Glutamatergic neuron (in vitro differentiated cells): ENCODE data around the gene PCTP. TPM values are rescaled to one million over a fixed set of nuclear protein-coding genes. Genes with fewer than 3 reads are reported as not detected.

Source experiments
- DNase-seq: peaks from one replicate; pipeline ENCODE4 v3.0.0; 2022
- H3K27ac Mint-ChIP-seq: one replicate; pipeline ENCODE4 v1.8.0; 2020; ENCODE audit warnings: mild to moderate bottlenecking, mixed read lengths, inconsistent platforms; ENCODE audit not compliant: unreplicated experiment
- H3K27me3 Mint-ChIP-seq: one replicate; pipeline ENCODE4 v1.8.0; 2020; ENCODE audit warnings: mild to moderate bottlenecking, moderate library complexity, mixed read lengths, inconsistent platforms; ENCODE audit not compliant: unreplicated experiment
- H3K36me3 Mint-ChIP-seq: one replicate; pipeline ENCODE4 v1.8.0; 2020; ENCODE audit warnings: mild to moderate bottlenecking, mixed read lengths, inconsistent platforms; ENCODE audit not compliant: unreplicated experiment
- H3K4me1 Mint-ChIP-seq: one replicate; pipeline ENCODE4 v1.8.0; 2020; ENCODE audit warnings: mild to moderate bottlenecking, low read depth, mixed read lengths, inconsistent platforms; ENCODE audit not compliant: unreplicated experiment
- H3K4me3 Mint-ChIP-seq: one replicate; pipeline ENCODE4 v1.8.0; 2020; ENCODE audit warnings: mild to moderate bottlenecking, mixed read lengths, inconsistent platforms; ENCODE audit not compliant: unreplicated experiment
- H3K9me3 Mint-ChIP-seq: one replicate; pipeline ENCODE4 v1.8.0; 2020; ENCODE audit warnings: mild to moderate bottlenecking, moderate library complexity, mixed read lengths, inconsistent platforms; ENCODE audit not compliant: unreplicated experiment
- CTCF ChIP-seq: fragments of 200-600 bp; sonication (generic); IDR thresholded peaks from one replicate; pipeline ENCODE4 v1.5.0; 2021; ENCODE audit not compliant: partially characterized antibody, unreplicated experiment
- total RNA-seq: library from RNA; stranded (reverse); fragmentation: NEBNext Ultra II Directional; extraction: Animal tissue kit (Norgen Biotek cat#: 25700); gene quantifications from one replicate; pipeline ENCODE4 v1.2.1, GENCODE V29; 2021; ENCODE audit not compliant: unreplicated experiment

Gene PCTP
- total RNA-seq, 1 donor from 2014 or later, result 20.5 TPM

GRCh38 chr17:55794725-55795482 is 44.1 kb downstream of the PCTP start:
- Mint-ChIP-seq H3K36me3 (no peaks in the 10 kb centered on the region), H3K4me1 (no peaks in the 10 kb centered on the region), H3K27me3 (no peaks in the 10 kb centered on the region), H3K9me3 (peaks cover under 1% of the 10 kb centered on the region), H3K27ac (no peak overlapping the region), H3K4me3 (no peak overlapping the region)
- no peak for TF ChIP-seq CTCF
- DNase-seq, result no peak

- TF ChIP-seq CTCF, result no peak
- no peaks in the 10 kb centered on the region for H3K4me1 Mint-ChIP-seq
- no peaks in the 10 kb centered on the region for H3K36me3 Mint-ChIP-seq
- peaks cover 2% of the 10 kb centered on the region for H3K9me3 Mint-ChIP-seq
- no peak overlapping the region for H3K4me3 Mint-ChIP-seq
- peaks cover 3% of the 10 kb centered on the region for H3K27me3 Mint-ChIP-seq
- H3K27ac Mint-ChIP-seq, result no peak overlapping the region
- no peak for DNase-seq
Measured at GRCh38 chr17:55806745-55807495, 56.1 kb downstream of the PCTP start.

GRCh38 chr17:55811536-55811935 is 60.7 kb downstream of the PCTP start:
- H3K27me3 Mint-ChIP-seq, result no peaks in the 10 kb centered on the region
- H3K9me3 Mint-ChIP-seq, result peaks cover 2% of the 10 kb centered on the region
- no peaks in the 10 kb centered on the region for H3K4me1 Mint-ChIP-seq
- H3K36me3 Mint-ChIP-seq, result no peaks in the 10 kb centered on the region
- DNase-seq, result no peak
- no peak for TF ChIP-seq CTCF
- no peak overlapping the region for H3K4me3 Mint-ChIP-seq
- no peak overlapping the region for H3K27ac Mint-ChIP-seq

GRCh38 chr17:55812323-55812722 is 61.5 kb downstream of the PCTP start:
- DNase-seq, result no peak
- Mint-ChIP-seq H3K9me3 (peaks cover 2% of the 10 kb centered on the region), H3K27ac (no peak overlapping the region), H3K4me3 (no peak overlapping the region), H3K36me3 (no peaks in the 10 kb centered on the region), H3K27me3 (no peaks in the 10 kb centered on the region), H3K4me1 (no peaks in the 10 kb centered on the region)
- no peak for TF ChIP-seq CTCF

- Mint-ChIP-seq H3K9me3 (peaks cover 2% of the 10 kb centered on the region), H3K4me3 (no peak overlapping the region), H3K36me3 (peaks cover 5% of the 10 kb centered on the region), H3K27ac (no peak overlapping the region), H3K27me3 (peaks cover 2% of the 10 kb centered on the region), H3K4me1 (no peaks in the 10 kb centered on the region)
- DNase-seq, result no peak
- TF ChIP-seq CTCF, result no peak
Measured at GRCh38 chr17:55813944-55814343, 63.1 kb downstream of the PCTP start.
